Neutrophil (primary cell): ENCODE data around the gene IKZF1.

Experiments
- H3K27ac ChIP-seq: fragments of 200-600 bp; sonication (generic); 2 replicates; pipeline ENCODE4 v1.5.1; 2016; ENCODE audit warnings: mild to moderate bottlenecking, moderate library complexity
- H3K27me3 ChIP-seq: fragments of 200-600 bp; sonication (generic); 2 replicates; pipeline ENCODE4 v1.6.0; 2016; ENCODE audit warnings: mild to moderate bottlenecking
- H3K36me3 ChIP-seq: fragments of 200-600 bp; sonication (generic); 2 replicates; pipeline ENCODE4 v1.5.1; 2017
- H3K4me1 ChIP-seq, 2 experiments: fragments of 200-600 bp in 1 of 2; sonication (generic) in 1 of 2; 1 replicate in 1 of 2; 2 replicates in 1 of 2; pipeline versions ENCODE4 v1.5.1 to v1.6.1; 2013 to 2016; ENCODE audit warnings: low read depth in 1 of 2, low read length in 1 of 2, mild to moderate bottlenecking in 1 of 2, moderate library complexity in 1 of 2; ENCODE audit not compliant: control insufficient read depth in 1 of 2, insufficient read depth in 1 of 2
- H3K4me3 ChIP-seq, 2 experiments: fragments of 200-600 bp in 1 of 2; sonication (generic) in 1 of 2; 1 replicate in 1 of 2; 2 replicates in 1 of 2; pipeline ENCODE4 v1.5.1; 2013 to 2016; ENCODE audit warnings: low read depth in 1 of 2, low read length in 1 of 2, mild to moderate bottlenecking in 1 of 2, moderate library complexity in 1 of 2
- H3K9me3 ChIP-seq: fragments of 200-600 bp; sonication (generic); 2 replicates; pipeline ENCODE4 v1.5.1; 2016
- CTCF ChIP-seq: fragments of 200-600 bp; sonication (generic); IDR thresholded peaks from 2 replicates; pipeline ENCODE4 v1.5.1; 2016; ENCODE audit warnings: antibody characterized with exemption

The IKZF1 gene

GRCh38 chr7:50339990-50340500 lies 35.5 kb downstream of the IKZF1 start:
- H3K27me3 ChIP-seq: no peaks in the 10 kb centered on the region
- no peak for TF ChIP-seq CTCF
- peaks cover 90 to 100% of the 10 kb centered on the region in 2 experiments for H3K4me1 ChIP-seq
- peak overlapping the region in 1 of 2 experiments; percentile 16 for H3K4me3 ChIP-seq
- no peaks in the 10 kb centered on the region for H3K9me3 ChIP-seq
- peaks cover 18% of the 10 kb centered on the region for H3K36me3 ChIP-seq
- H3K27ac ChIP-seq: peak overlapping the region; percentile 87

- H3K9me3 ChIP-seq: no peaks in the 10 kb centered on the region
- H3K27me3 ChIP-seq: no peaks in the 10 kb centered on the region
- no peak overlapping the region for H3K4me3 ChIP-seq
- peak overlapping the region; percentile 87 for H3K27ac ChIP-seq
- H3K36me3 ChIP-seq: peaks cover 16% of the 10 kb centered on the region
- no peak for TF ChIP-seq CTCF
- peaks cover 75 to 100% of the 10 kb centered on the region in 2 experiments for H3K4me1 ChIP-seq
Observed at GRCh38 chr7:50341724-50342123, 37.2 kb downstream of the IKZF1 start.

- peaks cover 65 to 100% of the 10 kb centered on the region in 2 experiments for H3K4me1 ChIP-seq
- peak overlapping the region; percentile 37 to 38 for H3K4me3 ChIP-seq
- no peaks in the 10 kb centered on the region for H3K27me3 ChIP-seq
- H3K27ac ChIP-seq: peak overlapping the region; percentile 87
- peaks cover 20% of the 10 kb centered on the region for H3K36me3 ChIP-seq
- H3K9me3 ChIP-seq: no peaks in the 10 kb centered on the region
- no peak for TF ChIP-seq CTCF
Observed at GRCh38 chr7:50342616-50343114, 38.1 kb downstream of the IKZF1 start.

GRCh38 chr7:50346545-50347497 lies 42.3 kb downstream of the IKZF1 start:
- H3K4me3 ChIP-seq: no peak overlapping the region
- no peaks in the 10 kb centered on the region for H3K27me3 ChIP-seq
- peaks cover 47 to 86% of the 10 kb centered on the region in 2 experiments for H3K4me1 ChIP-seq
- no peak for TF ChIP-seq CTCF
- peak overlapping the region; percentile 64 for H3K27ac ChIP-seq
- H3K9me3 ChIP-seq: no peaks in the 10 kb centered on the region
- H3K36me3 ChIP-seq: peaks cover 29% of the 10 kb centered on the region

GRCh38 chr7:50347693-50348092 lies 43.2 kb downstream of the IKZF1 start:
- no peak for TF ChIP-seq CTCF
- Histone ChIP-seq H3K4me3 (no peak overlapping the region), H3K27ac (peak overlapping the region; percentile 88), H3K36me3 (peaks cover 29% of the 10 kb centered on the region), H3K4me1 (peaks cover 47 to 86% of the 10 kb centered on the region in 2 experiments), H3K27me3 (no peaks in the 10 kb centered on the region), H3K9me3 (no peaks in the 10 kb centered on the region)
